ENCODE data around the gene EVI5L.

DNA sequence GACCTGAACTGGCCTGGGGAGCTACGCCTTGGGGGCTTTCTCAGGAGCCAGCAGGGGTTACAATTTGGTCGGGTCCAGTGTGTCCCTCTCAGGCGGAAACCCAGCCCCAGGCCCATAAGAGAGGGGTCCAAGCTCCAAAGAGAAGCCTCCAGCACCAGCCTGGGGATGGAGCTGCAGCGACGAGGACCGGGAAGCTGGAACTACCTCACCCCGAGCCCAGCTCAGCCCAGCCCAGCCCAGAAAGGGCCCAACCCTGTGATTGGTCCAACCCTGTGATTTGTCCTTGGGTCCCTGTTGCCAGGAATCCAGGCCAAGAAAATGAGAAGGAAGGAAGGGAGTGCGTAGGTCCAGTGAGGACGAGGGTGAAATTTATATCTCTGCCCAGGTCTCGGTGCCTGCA lies 42.9 kb upstream of the EVI5L start:
- TF ChIP-seq, protein P1, sequence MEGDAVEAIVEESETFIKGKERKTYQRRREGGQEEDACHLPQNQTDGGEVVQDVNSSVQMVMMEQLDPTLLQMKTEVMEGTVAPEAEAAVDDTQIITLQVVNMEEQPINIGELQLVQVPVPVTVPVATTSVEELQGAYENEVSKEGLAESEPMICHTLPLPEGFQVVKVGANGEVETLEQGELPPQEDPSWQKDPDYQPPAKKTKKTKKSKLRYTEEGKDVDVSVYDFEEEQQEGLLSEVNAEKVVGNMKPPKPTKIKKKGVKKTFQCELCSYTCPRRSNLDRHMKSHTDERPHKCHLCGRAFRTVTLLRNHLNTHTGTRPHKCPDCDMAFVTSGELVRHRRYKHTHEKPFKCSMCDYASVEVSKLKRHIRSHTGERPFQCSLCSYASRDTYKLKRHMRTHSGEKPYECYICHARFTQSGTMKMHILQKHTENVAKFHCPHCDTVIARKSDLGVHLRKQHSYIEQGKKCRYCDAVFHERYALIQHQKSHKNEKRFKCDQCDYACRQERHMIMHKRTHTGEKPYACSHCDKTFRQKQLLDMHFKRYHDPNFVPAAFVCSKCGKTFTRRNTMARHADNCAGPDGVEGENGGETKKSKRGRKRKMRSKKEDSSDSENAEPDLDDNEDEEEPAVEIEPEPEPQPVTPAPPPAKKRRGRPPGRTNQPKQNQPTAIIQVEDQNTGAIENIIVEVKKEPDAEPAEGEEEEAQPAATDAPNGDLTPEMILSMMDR (IDR thresholded peaks at IDR 0.05): no peak
- no peak for TF ChIP-seq POLR2A (IDR thresholded peaks at IDR 0.05)
